HG02884 (cell line): ENCODE data around the gene RALGPS1.
"Not testable (repeated sequence)": the region's sequence is repeated elsewhere in the genome, so short reads cannot be mapped to it uniquely, and the experiment has no call there.

ENCODE experiments used
- ATAC-seq: cut with Tn5 transposase; IDR thresholded peaks from one replicate; pipeline ENCODE4 v1.9.1; 2021; ENCODE audit warnings: mild to moderate bottlenecking, moderate library complexity; ENCODE audit not compliant: unreplicated experiment

RALGPS1 gene

DNA sequence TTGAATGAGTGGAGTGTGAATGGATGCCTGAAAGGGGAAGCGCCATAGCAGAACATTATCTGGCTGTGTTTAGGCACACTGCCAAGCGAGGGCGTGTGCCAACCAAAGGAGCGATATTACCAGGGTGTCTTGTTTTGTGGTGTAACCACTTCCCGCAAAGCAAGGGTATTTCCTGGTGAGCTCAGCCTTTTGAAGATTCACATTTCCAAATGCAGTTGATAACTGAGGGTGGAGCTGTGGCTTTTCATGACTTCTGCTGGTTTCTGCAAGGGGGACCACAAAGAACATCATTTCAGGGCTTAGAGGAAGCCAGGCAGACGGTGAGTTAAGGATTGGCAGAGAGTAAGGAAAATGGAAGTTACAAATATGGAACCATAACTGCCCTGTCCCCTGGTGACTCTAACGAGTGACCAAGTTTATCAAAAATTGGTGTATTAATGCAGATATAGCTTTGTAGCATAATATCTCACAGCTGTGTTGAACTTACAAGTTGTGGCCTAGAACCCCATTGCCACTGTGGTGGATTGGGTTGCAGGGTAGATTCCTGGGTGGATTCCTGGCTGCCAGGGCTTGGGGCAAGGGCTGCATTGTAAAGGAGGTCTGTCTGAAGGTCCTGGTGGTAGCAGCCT, 71.4 kb downstream of the RALGPS1 start:
- ATAC-seq: no peak

DNA sequence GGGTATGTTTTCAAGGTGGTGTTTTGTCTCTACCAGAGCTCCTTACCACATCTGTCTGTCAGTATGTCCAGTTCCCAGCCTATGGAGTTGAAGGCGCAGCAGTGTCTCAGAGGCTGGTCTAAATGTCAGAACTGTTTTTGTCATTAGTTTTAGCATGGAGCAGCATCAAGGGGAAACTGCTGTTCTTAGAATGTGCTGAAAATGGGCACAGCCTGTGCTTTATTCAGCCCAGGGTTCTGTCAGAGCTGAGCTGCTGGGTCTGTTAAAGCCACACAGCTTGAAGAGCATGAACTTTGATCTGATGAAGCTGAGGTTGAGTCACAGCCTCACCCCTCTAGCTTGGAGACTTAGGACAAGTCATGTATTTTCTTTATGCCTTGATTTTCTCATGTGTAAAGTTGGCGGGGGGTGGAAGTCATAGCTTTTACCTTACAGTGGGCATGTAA, 71.9 kb downstream of the RALGPS1 start:
- no peak for ATAC-seq

DNA sequence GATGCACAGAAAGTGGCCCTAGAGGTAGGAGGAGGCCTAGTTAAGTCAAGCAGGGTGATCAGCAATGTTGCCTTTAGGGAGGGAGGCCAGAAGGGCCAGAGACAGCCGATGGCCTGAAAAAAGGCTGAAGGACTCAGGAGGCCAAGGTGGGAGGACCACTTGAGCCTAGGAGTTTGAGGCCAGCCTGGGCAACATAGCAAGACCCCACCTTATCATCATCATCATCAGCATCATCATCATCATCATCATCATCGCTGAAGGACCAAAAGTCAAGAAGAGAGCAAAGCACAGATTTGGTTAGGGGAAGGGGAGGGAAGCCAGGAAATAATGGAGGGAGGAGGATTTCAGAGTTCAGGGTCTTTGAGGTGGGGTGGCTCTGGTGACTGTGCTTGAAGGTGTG, 74.3 kb downstream of the RALGPS1 start:
- ATAC-seq: no peak

DNA sequence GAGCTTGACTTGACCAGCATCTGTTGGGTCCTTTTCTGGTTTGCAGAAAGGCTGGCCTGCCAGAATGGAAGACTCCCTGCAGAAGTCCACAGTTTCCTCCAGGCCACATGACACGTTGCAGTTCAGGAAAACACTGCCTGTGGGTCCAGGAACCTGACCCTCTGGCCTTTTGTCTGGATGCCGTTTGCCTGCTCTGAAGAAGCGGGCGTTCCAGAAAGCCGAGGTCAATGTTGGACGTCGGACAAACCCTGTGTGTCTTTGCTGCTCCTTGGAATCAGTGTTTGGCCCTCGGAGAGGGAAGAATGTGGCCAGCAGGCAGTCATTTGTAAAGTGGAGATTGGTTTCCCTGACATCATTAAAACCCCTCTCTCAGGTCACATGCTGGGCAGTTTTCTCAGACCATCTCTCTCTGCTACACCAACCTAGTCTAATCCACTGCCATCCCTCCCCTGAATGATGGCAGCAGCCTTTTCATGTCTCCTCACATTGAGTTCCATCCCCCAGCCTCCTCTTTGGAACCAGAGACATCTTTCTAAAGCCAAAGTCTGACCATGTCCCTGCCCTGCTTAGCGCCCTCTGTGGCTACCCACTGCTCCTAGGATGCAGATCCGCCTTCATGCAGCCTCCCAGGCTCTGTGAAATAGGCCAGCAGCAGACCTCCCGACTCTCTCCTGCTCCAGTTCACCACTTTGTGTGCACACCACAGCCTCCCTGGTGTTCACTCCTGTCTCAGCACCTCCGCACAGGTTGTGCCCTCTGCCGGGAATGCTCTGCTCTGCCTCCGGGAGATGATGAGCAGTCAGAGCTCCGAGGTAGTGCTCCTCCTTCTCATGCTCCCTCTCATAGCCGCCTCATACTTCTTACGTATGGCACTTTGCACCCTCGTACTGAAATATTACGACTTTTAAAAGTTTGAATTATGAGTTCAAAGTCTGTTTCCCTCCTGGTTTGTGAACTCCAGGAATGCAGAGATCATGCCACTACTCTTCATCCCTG, 75.6 kb downstream of the RALGPS1 start:
- ATAC-seq: no peak

DNA sequence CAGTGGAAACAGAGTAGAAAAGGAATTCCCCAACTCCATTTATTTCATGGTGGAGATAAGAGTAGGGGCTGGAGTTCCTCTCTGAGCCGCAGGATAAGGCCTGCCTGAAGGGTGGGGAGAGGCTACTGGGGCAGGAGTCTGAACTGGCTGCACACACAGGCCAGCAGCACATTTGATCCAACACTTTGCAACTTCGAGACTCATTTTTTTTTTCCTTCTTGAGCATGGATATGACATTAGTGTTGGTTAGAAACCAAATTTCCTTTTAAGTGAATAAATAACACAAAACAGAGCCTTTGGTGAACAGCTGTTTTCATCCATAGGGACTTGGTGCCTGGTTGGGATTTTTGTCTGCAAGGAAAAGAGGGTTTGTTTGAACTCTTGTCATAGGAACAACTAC, 76.6 kb downstream of the RALGPS1 start:
- ATAC-seq: no peak

DNA sequence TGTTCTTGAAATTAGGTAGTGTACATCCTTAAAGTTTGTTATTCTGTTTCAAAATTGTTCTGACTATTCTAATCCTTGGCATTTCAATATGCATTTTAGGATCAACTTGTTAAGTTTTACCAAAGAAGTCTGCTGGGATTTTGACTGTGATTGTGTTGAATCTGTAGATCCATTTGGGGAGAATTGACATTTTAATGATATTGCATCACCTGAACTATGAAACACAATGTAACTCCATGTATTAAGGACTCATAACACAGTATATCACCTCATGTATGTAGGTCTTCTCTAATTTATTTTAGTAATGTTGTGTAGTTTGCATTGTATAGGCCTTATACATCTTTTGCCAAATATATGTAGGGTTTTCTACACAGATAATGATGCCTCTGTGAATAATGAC, 77.8 kb downstream of the RALGPS1 start:
- no peak for ATAC-seq

DNA sequence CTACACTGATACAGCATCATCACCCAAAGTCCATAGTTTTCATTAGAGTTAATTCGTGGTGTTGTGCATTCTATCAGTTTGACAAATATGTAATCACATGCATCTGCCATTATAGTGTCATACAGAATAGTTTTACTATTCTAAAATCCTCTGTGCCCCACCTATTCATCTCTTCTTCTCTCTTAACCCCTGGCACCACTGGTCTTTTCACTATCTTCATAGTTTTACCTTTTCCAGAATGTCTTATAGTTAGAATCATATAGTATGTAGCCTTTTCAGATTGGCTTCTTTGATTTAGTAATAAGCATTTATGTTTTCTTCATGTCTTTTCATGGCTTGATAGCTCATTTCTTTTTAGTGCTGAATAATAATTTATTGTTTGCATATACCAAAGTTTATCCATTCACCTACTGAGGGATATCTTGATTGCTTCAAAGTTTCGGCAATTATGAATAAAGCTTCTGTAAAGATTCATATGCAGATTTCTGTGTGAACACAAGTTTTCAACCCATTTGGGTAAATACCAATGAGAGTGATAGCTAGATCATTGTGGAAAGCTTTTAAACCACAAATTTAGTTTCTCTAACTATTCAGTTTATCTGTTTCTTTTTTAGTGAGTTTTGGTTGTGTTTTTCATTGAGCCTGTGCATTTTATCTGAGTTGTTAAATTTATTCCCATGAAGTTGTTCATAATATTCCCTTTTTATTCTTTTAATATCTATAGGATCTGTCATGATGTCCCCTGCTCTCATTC, 84.9 kb downstream of the RALGPS1 start:
- ATAC-seq: no peak

DNA sequence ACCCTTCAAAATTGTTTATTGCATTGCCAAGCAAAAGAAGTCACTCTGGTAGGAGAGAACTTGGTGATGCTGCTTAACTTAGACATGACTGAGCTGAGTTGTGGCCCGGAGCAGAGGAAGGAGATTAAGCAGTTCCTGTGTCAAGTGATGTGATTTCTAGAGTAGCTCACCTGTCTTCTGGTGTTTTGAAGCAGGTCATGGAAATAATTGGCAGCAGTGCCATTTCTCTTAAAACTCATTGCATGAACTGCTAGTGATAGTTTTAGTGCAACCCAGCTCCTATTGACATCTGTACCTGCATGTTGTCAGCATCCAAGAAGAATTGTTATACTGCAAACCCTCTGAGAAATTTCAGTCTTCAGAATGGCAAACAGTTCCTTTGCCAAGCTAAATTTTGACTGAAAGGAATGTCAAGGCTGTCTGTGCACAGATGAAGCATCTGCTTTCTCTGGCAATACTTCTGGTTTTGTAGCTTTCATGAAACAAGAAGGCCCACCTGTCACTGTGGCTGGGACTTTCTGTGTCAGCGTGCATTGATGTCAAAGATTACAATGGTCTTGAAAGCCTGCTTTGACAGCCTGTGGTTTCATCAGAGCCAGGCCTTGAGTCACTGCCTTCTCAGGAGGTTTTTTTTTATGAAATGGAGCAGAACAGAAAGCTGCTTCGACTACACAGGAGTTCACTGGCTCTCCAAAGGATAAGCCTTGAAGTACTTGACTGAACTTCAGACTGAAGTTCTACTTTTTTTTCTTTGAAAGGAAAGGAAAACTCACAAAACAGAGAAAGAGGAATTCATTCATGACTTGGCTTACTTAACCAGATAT, 90.6 kb downstream of the RALGPS1 start:
- peak; percentile 93 for ATAC-seq

DNA sequence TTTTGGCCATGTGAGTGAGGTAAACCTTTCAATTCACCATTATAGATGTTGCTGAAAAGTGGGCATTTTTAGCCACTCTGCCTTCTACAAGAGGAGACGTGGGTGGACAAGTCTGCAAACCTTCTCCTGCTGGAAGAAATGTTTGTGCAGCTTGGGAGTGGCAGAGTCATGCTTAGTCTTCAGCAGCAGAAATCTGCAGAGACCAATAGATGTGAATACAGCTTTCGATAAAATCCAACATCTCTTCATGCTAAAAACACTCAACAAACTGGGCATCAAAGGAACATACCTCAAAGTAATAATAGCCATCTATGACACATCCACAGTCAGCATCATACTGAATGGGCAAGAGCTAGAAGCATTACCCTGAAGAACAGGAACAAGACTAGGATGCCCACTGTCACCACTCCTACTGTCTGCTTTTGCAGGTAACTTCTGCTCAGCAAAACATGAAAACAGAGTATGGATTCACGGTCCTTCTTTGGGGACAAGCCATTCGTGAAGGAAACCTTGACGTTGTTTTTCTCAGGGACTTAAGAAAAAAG, 91.3 kb downstream of the RALGPS1 start:
- no peak for ATAC-seq

DNA sequence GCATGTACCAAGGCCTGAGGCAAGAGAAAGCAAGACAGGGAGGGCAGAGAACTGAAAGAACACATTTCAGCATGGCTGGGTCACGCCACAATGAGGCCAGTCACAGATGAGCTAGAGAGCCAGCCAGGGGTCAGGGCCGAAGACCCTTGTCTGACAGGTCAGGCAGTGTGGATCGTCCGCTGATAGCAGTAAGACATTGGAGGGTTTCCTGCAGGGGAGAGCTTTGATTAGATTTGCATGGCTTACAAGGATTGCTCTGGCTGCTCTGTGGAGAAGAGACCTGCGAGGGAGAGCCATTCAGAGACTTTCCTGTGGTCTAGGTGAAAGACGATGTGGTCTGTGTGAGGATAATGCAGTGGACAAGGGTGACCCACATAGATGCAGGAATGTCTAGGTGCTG, 93.1 kb downstream of the RALGPS1 start:
- no peak for ATAC-seq

DNA sequence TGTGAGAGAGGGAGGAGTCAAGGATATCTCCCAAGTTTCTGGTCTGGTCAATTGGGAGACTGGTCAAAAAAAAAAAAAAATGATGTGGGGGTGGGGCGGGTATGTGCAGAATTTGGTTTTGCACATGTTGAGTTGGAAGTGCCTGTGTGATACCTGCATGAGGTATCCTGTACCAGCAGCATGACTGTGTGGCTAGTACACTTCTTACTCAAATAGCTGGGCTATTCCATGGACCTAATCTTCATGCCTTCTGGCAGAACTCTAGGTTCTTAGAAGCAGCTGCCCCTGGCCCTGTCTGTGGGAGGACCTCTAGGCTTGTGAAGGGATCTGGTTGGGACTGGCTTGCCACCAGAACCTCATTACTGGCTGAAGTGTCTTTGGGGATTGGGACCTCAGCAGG, 93.5 kb downstream of the RALGPS1 start:
- no peak for ATAC-seq

DNA sequence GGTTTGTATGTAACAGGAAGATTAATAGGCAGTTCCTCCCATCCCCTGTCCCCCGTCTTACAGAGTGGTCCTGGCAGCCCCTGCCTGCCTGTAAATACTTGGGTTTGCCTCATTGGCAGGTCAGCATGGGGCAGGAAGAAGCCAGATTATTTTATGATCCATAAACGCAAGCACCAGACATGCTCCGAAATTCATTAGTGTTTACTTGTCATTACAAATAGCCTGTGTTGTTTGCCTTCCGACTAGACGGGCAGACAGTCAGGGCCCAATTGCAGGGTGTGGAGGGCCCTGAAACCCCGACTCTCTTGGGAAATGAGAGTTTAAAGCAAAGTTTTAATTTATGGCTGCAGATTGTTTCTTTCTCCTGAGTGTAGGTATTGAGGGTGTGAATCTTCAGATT, 97.2 kb downstream of the RALGPS1 start:
- ATAC-seq: no peak

DNA sequence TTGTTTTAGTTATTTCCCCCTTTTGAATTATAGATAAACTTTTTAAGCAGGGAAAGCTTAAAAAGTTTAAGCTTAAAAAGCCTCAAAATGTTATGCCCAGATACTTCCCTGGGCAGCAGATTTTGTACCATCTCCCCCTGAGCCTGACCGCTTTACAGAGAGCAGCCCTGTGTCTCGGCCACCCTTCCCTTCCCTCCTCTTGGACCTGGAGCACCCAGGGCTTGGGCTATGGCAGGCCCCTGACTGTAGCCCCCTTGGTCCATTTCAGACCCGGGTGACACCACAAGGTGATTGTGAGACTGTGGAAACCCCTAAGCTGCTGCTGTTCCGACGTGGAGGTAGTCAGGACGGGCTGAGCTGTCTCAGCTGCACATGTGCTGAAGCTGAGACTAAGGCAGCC, 97.7 kb downstream of the RALGPS1 start:
- ATAC-seq: no peak

DNA sequence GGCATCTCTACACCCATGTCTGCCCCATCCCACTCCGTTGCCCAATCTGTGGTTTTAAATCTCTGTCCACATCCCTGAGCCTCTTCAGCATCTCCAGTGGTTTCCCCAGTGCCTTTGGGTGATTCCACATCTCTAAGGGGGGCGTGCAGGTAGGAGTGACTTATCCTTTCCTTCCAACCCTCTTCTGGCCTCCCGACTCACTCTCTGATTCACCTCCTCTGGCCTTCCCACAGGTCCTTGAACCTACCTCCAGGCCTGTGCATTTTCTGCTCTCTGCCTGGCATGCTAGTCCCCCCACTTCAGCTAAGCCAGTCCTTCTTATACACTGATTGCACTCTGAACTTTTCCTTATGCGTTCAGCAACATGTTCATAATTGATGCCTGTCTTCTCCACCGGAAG, 99.0 kb downstream of the RALGPS1 start:
- no peak for ATAC-seq

DNA sequence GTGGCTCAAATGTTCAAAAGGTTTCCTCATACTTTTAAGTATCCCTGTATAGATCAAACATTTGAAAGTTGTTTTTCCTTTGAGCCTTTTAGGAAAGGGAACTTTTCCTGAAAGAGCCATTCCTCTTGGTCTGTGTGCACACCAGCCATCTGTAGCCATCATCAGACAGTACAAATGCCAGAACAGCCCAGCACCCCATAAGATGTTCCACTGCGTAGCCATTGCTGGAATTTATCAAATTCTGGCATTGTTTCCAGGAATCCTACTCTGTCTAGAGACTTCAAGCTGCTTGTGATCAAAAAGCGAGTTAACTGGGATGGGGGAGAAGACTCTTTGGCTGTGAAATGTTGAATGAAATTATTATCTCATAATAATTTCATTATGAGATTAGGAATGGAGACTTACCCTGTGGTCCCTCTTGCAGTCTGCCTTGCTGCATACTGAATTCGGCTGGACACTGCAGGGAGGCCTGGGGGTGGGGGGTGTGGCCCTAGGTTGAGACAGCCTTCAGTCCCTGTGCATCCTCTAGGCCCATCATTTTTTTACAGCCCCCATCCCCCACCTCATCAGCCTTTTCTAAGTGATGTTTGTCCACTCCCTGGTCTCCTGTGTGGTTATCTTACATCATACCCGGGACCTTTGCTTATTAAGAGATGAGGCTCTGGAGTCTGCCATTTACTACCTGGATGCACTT, 99.8 kb downstream of the RALGPS1 start:
- ATAC-seq: no peak

DNA sequence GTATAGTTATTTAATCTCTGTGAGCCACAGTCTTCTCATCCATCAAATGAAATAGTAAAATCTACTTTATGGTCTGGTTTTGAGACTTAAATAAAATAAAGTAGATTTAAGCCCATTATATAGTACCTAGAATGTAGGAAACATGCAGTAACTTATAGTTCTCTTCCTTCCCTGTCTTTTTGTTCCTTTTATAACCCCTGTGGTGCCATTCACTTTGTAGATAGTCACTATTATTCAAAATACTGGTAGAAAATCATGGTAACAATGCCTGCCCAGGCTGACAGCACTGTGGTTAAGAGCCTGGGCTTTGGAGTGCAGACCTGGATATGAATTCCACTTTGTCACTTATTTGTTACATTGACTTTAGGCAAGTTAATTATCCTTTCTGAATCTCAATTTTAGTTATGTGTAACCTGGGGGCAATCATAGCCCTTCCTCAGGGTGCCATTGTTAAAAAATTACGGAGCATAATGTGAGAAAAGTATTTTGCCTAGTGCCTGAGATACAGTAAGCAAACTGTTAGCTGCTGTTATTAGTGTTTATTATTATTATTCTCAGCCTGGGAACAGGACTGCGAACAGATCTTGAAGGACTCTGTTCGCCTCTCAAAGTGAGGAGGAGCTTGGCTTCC, 100.4 kb downstream of the RALGPS1 start:
- no peak for ATAC-seq

DNA sequence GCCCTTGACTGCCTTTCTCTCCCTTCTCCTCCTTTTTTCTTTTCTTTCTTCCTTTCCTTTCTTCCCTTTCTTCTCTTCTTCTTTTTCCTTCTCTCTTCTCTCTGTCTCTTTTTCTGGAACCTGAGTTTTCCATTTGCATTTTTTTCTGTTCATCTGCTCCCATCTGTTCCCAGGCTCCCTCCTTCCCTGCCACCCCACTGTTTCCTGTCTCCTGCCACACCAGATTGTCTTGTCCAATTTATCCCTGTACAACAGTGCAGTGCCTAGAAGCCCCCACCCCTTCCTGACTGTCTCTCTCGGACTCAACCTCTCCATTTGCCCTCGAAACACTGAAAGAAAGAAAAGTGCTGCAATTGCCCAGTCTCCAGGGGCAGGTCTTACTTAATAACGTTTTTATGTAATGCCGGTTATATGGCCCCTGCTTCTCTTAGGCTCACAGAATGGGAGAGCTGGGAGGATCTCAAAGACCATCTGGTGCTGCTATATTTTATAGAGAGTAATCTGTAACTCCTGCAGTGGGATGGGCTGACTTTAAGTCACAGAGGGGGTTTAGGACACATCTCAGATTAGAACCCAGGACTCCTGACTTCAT, 101.4 kb downstream of the RALGPS1 start:
- ATAC-seq: no peak

DNA sequence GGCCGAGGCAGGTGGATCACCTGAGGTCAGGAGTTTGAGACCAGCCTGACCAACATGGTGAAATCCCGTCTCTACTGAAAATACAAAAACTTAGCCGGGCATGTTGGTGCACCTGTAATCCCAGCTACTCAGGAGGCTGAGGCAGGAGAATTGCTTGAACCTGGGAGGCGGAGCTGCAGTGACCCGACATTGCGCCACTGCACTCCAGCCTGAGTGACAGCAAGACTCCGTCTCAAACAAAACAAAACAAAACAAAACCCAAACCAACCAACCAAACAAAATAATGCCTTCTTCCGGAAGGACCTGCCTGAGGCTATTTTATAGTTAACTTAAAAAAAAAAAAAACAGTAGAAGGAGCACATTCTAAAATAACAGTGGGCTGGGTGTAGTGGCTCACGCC, 103.4 kb downstream of the RALGPS1 start:
- not testable (repeated sequence) for ATAC-seq

DNA sequence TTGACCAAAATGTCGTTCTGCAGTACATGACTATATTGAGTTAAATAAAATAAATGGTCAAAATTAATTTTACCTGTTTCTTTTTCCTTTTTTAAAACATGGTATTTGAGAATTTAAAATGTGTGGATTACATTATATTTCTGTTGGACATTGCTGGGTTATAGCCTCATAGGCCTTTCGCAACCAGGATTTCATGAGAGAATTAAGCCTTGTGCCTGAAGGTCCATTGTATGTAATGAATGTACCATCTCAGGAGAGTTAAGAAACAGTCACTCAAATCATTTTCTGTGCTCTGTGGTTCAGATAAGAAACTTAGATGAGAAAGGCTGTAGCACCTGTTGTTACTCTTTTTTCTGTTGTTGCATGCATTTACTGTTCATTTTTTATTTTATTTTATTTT, 104.4 kb downstream of the RALGPS1 start:
- no peak for ATAC-seq
